Cardiac muscle cell (in vitro differentiated cells and primary cell): ENCODE data around the gene CASS4. TPM values are rescaled to one million over a fixed set of nuclear protein-coding genes. Genes with fewer than 3 reads are reported as not detected.

ENCODE experiments used
- DNase-seq, 2 donors: peaks; one replicate each; pipeline versions ENCODE4 v3.0.0 to v3.0.0-alpha.2; 2010 to 2017; ENCODE audit warnings: low read depth in 1 of 2, low spot score in 1 of 2
- H3K27ac ChIP-seq: fragments of 200-600 bp; sonication (generic); 2 replicates; pipeline ENCODE4 v1.5.1; 2016
- H3K27me3 ChIP-seq: fragments of 200-600 bp; sonication (generic); 2 replicates; pipeline ENCODE4 v1.6.0; 2016; ENCODE audit warnings: control low read depth
- H3K36me3 ChIP-seq: fragments of 200-600 bp; sonication (generic); 2 replicates; pipeline ENCODE4 v1.5.1; 2016; ENCODE audit warnings: control low read depth
- H3K4me1 ChIP-seq: fragments of 200-600 bp; sonication (generic); 2 replicates; pipeline ENCODE4 v1.8.1; 2017; ENCODE audit warnings: low read depth, mild to moderate bottlenecking, mixed run types
- H3K4me3 ChIP-seq: fragments of 200-600 bp; sonication (generic); 2 replicates; pipeline ENCODE4 v1.5.1; 2016; ENCODE audit warnings: mild to moderate bottlenecking
- H3K9me3 ChIP-seq: fragments of 200-600 bp; sonication (generic); 2 replicates; pipeline ENCODE4 v1.5.1; 2017; ENCODE audit warnings: low read depth, mild to moderate bottlenecking, control low read depth
- CTCF ChIP-seq: IDR thresholded peaks from 2 replicates; pipeline ENCODE4 v1.5.1; 2012; ENCODE audit warnings: low read depth, mild to moderate bottlenecking, low read length
- polyA plus RNA-seq: library from polyadenylated mRNA; unstranded; fragments of >200 nt; fragmentation: Nextera tagmentation; extraction: Ambion mirVana; gene quantifications from 2 replicates; pipeline ENCODE4 v1.2.1, GENCODE V29; 2016
- total RNA-seq: library from RNA; depleted of rRNA; stranded (reverse); fragments of >200 nt; gene quantifications from 2 replicates; pipeline ENCODE4 v1.2.3, GENCODE V29; 2016

Gene CASS4
- total RNA-seq (0.07 and 0.12 TPM in 2 replicates), polyA plus RNA-seq (not detected in 2 replicates)

GRCh38 chr20:56411759-56412472, at the start of gene CASS4:
CASS4 (plus strand) TSS chr20:56412260; CDS start chr20:56412459, 199 bp downstream.
- Histone ChIP-seq H3K4me1 (no peaks in the 10 kb centered on the region), H3K4me3 (no peak within 1 kb of the TSS), H3K27ac (no peak within 1 kb of the TSS), H3K9me3 (no peaks in the 10 kb centered on the region), H3K27me3 (no peaks in the 10 kb centered on the region), H3K36me3 (peaks cover 20% of the 10 kb centered on the region)
- TF ChIP-seq CTCF: no peak
- DNase-seq: peak in 1 of 2 donors; percentile 94

GRCh38 chr20:56362833-56363413, 49.1 kb upstream of the CASS4 start:
- no peak for TF ChIP-seq CTCF
- Histone ChIP-seq H3K27ac (no peak overlapping the region), H3K27me3 (no peaks in the 10 kb centered on the region), H3K36me3 (peaks cover 26% of the 10 kb centered on the region), H3K4me3 (no peak overlapping the region), H3K4me1 (peaks cover 23% of the 10 kb centered on the region), H3K9me3 (no peaks in the 10 kb centered on the region)
- DNase-seq: no peak

- no peak for DNase-seq
- no peaks in the 10 kb centered on the region for H3K27me3 ChIP-seq
- H3K9me3 ChIP-seq: no peaks in the 10 kb centered on the region
- no peak overlapping the region for H3K4me3 ChIP-seq
- peaks cover 23% of the 10 kb centered on the region for H3K4me1 ChIP-seq
- H3K27ac ChIP-seq: no peak overlapping the region
- TF ChIP-seq CTCF: no peak
- H3K36me3 ChIP-seq: peaks cover 26% of the 10 kb centered on the region
Observed at GRCh38 chr20:56363491-56363890, 48.6 kb upstream of the CASS4 start.

- Histone ChIP-seq H3K36me3 (peaks cover 38% of the 10 kb centered on the region), H3K27ac (peak overlapping the region; percentile 66), H3K9me3 (no peaks in the 10 kb centered on the region), H3K4me1 (peaks cover 14% of the 10 kb centered on the region), H3K27me3 (no peaks in the 10 kb centered on the region), H3K4me3 (no peak overlapping the region)
- no peak for DNase-seq
- TF ChIP-seq CTCF: no peak
Observed at GRCh38 chr20:56368351-56369134, 43.5 kb upstream of the CASS4 start.

GRCh38 chr20:56369179-56369578, 42.9 kb upstream of the CASS4 start:
- no peak overlapping the region for H3K4me3 ChIP-seq
- H3K27me3 ChIP-seq: no peaks in the 10 kb centered on the region
- no peak for DNase-seq
- H3K9me3 ChIP-seq: no peaks in the 10 kb centered on the region
- no peak for TF ChIP-seq CTCF
- H3K4me1 ChIP-seq: peaks cover 14% of the 10 kb centered on the region
- H3K27ac ChIP-seq: peak overlapping the region; percentile 66
- H3K36me3 ChIP-seq: peaks cover 38% of the 10 kb centered on the region
